ENCODE data around the gene YIPF5.

The YIPF5 gene

DNA sequence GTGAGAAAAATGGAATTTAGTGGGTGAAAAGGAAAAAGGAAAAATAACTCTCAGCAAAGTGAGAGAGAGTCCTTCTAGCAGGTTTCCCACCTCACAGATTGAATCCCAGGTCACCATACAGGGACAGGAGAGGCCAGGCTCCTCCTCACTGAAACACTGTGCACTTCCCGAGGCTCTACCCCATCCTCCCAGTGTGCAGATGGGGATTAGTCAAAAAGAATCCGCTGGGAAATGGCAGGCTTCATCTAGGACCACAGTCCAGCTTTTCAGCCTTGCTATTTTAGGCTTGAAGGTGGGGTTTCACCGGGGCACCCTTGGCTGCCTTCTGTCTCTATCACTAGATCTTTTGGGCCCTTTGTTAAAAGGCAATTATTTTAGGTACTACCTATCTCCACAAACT, 47.8 kb downstream of the YIPF5 start:
- DNase-seq (ENCODE audit: low read depth), result no peak

DNA sequence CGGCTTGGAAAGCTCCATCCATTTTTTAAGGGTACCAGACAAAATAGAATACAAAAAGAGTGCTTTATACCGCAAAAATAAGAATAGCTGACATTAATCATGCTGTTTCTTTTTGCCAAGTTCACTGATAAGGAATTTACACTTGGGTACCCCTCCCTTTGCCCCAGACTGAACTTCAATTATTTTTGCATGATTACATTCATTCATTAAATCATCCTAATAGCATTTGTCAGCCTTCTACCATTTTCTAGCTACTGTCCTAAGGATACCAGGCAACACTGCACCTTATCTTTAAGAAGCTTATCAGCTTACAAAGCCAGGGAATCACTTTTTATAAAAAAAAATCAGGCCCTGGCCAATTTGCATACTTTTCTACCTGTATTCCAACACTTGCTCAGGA, 48.4 kb downstream of the YIPF5 start:
- no peak for DNase-seq (ENCODE audit: low read depth)

DNA sequence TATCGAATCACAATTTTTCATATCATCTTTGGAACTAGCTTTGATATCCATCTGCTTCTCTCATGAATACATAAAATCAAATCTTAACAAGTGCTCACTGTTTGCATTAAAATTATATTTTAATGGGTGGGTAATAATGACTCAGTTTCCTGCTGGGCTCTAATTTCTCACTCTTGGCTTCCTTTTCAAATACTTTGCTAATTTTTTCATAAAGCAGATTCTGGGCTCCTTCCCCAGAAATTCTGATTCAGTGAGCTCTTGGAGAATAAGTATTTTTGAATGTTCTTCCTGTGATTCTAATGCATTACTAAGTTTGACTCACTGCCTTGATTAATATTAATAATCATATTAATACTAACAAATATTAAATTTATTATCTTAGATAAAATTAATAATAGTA, 48.9 kb downstream of the YIPF5 start:
- DNase-seq (ENCODE audit: low read depth), result no peak

DNA sequence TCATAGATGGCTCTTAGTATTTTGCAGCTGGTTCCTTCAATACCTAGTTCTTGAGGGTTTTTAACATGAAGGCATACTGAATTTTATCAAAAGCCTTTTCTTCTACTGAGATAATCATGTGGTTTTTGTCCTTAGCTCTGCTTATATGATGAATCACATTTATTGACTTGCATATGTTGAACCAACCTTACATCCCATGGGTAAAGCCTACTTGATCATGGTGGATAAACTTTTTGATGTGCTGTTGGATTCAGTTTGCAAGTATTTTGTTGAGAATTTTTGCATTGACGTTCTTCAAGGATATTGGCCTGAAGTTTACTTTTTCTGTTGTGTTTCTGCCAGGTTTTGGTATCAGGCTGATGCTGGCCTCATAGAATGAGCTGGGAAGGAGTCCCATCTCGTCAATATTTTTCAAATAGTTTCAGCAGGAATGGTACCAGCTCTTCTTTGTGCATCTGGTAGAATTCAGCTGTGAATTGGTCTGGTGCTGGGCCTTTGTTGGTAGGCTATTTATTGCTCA, 49.7 kb downstream of the YIPF5 start:
- DNase-seq (ENCODE audit: low read depth), result no peak

DNA sequence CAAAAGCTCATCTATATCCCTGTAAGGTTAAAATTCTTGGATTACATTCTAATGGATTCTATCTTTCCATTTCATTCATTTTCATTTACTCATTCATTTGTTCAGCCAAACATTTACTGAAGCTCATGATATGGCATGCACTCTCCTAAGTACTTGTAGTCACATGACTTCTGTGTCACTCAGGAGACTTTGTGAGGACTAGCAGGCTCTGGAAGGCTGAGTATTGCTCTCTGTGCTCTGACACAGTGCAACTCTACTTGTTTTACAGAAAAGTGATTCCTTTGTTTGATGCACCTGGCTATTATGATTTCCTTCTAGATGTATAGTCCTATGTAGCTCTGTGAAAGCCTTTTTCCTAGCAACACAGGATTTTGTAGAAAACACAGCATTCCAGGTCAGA, 53.0 kb downstream of the YIPF5 start:
- no peak for DNase-seq (ENCODE audit: low read depth)

DNA sequence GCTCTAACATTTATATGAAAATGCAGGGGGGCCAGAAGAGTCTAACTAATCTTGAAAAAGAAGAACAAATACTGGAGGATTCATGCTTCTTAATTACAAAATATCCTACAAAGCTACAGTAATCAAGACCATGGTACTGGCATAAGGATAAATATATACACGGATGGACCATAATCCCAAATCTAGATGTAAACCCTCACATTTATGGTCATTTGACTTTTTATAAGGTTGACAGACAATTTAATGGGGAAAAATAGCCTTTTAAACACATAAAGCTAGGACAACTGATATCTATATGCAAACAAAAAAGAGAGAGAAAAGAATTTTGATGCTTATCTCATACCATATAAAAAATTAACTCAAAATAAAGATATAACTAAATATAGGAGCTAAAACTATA, 55.9 kb downstream of the YIPF5 start:
- DNase-seq (ENCODE audit: low read depth), result no peak
